Measurements from ENCODE around the gene TKT.

DNA sequence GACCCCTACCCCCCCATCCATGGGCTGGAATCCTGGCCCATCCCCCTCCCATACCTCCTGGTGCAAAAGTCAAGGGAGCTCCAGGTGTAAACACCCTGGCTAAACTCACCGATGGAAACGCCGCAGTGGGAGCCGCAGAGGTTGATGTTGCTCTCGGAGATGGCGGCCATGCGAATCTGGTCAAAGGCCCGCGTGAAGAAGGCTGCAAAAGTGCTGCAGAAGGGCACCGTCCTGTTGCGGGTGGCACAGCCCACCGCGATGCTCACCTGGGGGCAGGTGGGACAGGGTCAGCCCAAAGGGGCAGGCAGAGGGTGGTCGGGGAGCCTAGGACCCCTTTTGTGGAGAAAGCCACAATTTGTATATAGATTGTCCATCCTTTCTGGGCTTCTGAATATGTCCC is 26.7 kb downstream of the TKT start:
- TF ChIP-seq, protein P1, sequence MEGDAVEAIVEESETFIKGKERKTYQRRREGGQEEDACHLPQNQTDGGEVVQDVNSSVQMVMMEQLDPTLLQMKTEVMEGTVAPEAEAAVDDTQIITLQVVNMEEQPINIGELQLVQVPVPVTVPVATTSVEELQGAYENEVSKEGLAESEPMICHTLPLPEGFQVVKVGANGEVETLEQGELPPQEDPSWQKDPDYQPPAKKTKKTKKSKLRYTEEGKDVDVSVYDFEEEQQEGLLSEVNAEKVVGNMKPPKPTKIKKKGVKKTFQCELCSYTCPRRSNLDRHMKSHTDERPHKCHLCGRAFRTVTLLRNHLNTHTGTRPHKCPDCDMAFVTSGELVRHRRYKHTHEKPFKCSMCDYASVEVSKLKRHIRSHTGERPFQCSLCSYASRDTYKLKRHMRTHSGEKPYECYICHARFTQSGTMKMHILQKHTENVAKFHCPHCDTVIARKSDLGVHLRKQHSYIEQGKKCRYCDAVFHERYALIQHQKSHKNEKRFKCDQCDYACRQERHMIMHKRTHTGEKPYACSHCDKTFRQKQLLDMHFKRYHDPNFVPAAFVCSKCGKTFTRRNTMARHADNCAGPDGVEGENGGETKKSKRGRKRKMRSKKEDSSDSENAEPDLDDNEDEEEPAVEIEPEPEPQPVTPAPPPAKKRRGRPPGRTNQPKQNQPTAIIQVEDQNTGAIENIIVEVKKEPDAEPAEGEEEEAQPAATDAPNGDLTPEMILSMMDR (IDR thresholded peaks at IDR 0.05 in 4 of 5, conservative IDR thresholded peaks at IDR 0.05 in 1 of 5) = no peak
- no peak for TF ChIP-seq POLR2A (IDR thresholded peaks at IDR 0.05)
